NOMO-1 treated with DMSO at 0.1 percent for 48 hours (cell line): ENCODE results near the gene CEACAM21.
A peak's percentile ranks its signal among the peaks of the same experiment; 100 is the strongest.
"Not testable (repeated sequence)": the region's sequence is repeated elsewhere in the genome, so short reads cannot be mapped to it uniquely, and the experiment has no call there.

ENCODE experiments used
- DNase-seq: peaks from one replicate; lab custom pipeline; 2025; ENCODE audit not compliant: unreplicated experiment; lab: John Stamatoyannopoulos, UW

The CEACAM21 gene

DNA sequence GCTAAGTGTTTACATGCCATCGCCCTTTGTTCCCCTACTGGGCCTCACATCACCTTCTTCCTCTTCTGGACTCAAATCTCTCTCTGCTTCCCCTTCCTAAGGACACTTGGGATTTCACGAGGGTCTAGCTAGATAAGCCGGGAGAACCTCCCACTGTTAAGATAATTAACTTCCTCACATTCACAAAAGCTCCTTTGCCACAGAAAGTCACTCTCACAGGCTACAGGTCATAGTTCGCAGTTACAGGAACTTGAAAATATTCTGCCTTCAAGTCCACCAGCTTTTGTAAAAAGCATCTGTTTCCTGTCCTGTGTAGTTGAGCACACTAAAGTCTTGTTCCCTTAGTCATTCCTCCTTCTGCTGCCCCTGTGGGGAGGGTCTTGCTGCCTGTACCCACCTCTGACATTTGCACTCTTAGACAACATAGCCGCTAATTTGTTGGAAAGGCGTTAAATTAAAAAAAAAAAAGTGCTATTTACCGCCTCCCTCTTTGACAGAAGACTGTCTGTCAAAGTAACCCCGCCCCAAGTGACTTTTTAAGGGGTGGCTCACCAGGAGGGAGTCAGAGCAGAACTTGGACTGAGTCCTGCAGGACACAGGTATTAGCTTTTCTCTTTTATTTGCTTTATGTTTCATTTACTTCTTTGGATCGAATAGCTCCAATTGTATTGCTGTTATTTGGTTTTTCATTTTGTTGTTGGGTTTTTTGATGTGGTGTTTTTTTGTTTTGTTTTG lies 26.8 kb upstream of the CEACAM21 start:
- DNase-seq = peak; percentile 90

DNA sequence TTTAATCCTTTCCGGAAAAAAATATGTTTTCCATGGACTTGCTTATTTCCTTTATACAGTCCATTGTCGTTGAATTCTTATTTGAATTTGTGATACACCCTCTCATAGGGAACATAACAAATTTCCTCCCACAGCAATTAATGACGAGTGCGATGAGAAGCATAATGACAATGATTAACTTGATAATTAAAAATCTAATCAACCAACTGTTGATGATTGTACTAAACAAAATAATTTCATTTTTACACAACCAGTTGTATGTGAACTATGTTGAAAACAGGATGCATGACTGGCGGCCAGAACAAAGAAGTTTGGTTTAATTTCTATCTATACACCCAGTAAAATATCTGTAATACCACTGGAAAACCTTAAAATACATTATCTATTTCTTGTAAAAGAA lies 26.1 kb upstream of the CEACAM21 start:
- DNase-seq = no peak

DNA sequence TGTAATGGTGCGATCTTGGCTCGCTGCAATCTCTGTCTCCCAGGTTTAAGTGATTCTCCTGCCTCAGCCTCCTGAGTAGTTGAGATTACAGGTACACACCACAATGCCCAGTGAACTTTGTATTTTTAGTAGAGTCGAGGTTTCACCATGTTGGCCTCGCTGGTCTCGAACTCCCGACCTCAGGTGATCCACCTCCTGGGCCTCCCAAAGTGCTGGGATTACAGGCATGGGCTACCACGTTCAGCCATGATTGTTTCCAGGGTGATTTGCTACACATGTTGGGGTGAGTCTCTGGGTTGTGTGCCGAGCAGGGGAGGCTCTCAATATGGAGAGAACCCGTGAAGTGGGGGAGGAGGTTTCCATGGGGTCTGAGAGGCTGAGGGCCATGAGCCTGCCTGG lies 24.8 kb upstream of the CEACAM21 start:
- DNase-seq = no peak

DNA sequence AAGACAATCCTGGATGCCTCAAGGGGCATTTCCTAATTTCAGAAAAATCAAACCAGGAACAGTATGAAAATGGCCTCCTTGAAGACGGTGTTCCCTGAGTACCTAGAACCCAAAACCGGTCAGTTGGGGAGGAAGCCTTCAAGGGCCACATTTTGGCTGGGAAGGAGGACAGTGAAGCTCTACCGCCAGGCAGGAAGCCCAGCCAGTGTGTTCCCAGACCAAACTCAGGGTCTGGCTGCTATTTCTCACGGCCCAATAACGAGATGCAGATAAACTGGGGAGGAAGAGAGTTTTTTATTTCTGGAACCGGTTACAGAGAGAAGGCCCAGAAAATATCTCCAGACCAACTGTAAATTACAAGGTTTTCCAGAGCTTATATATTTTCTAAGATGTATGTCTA lies 24.3 kb upstream of the CEACAM21 start:
- DNase-seq = no peak

DNA sequence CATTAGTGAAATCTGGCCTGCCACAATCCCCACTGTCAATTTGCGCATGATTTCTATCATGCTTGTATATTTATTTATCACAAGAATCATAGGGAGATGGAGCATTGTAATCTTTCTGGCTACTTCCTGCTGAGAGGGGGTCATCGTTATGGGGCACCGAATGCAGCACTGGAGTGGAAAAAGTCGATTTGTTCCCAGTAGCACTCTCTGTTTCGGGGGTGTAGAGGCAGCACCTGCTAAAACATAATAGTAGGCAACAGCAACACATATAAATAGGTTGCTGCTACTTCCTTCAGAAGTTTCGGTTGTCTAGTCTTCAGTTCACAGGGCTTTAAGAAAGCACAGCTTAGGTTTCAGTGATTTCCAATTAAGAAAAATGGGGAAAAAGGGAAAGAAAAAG lies 23.4 kb upstream of the CEACAM21 start:
- peak; percentile 42 for DNase-seq

DNA sequence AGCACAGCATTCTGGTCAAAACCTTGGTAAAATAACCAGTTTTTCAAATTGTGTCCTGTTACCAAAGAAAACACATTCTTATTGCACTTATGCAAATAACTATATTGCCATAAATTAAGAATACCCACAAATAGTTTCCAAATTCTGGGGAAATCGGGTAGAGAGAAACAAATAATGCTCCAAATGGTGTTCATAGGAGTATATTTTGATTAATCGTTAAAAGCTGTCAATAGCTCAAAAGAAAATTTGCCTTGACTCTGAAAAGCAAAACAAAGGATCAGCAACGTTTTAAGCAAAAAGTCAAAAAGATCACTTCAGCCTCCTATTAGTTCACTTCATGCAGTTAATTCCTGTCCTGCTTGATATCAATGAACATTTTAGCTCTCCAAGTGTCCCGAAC lies 22.2 kb upstream of the CEACAM21 start:
- no peak for DNase-seq

DNA sequence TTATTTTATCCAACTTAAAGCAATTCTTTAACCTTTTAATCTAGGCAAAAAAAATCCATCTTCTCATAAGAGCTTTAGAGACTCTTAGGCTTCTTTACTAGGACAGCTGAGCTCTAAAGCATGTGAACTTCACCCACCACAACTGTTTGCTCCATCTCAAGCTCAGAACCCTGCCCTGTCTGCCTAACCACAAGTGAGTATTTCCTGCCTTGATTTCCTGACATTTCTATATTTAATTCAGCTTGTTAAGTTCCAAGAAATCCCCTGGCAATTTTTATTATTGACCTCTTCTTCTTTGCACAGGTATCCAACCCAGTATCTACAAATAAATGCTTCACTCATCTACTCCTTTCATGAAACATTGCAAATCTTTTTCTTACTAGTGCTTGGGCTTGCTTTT lies 21.1 kb upstream of the CEACAM21 start:
- DNase-seq = peak; percentile 29

DNA sequence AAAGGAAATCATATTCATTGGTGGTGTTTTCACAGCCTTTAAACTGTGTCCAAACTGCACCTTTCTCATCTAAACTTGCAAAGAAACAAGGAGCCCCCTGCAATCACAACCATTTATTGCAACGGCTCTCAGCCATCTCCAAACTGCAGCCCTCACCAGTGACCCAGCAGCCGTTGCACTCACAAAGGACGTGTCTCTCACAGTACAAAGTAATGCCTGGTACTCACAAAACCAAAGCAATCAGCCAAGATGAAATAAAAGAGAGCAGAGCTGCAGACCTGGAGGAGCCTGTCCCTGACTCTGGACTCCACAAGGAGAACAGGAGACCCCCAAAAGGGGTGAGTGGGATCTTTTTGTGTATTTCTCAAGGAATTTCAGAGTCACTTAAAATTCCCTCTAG lies 20.2 kb upstream of the CEACAM21 start:
- no peak for DNase-seq

DNA sequence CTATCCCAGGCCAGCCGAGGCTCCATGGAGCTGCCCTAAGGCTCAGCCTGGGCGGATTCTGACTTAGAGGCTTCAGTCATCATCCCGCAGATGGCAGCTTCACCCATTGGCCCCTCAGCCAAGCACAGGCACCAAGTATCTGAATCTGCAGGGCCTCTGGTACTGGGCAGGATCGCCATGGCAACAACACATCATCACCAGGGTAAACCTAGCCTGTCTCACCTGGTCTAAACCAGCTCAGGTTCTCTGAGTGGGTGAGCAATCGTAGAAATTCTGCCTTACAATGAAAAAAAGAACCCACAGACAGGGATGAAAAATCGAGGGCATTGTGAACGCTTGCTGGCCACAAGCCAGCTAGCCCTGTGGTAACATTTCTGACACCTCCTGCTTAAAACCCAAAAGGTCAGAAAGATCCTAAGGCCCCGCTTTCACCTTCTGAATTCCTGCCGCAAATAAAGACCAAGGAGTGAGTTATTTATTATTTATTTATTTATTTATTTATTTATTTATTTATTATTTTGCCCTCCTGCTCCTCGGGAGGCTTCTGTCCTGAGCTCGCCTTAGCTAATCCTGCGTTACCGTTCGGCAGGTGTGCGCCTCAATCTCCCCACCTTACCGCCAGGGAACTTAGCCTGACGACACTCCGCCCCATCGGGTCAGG lies 12.0 kb upstream of the CEACAM21 start:
- no peak for DNase-seq

DNA sequence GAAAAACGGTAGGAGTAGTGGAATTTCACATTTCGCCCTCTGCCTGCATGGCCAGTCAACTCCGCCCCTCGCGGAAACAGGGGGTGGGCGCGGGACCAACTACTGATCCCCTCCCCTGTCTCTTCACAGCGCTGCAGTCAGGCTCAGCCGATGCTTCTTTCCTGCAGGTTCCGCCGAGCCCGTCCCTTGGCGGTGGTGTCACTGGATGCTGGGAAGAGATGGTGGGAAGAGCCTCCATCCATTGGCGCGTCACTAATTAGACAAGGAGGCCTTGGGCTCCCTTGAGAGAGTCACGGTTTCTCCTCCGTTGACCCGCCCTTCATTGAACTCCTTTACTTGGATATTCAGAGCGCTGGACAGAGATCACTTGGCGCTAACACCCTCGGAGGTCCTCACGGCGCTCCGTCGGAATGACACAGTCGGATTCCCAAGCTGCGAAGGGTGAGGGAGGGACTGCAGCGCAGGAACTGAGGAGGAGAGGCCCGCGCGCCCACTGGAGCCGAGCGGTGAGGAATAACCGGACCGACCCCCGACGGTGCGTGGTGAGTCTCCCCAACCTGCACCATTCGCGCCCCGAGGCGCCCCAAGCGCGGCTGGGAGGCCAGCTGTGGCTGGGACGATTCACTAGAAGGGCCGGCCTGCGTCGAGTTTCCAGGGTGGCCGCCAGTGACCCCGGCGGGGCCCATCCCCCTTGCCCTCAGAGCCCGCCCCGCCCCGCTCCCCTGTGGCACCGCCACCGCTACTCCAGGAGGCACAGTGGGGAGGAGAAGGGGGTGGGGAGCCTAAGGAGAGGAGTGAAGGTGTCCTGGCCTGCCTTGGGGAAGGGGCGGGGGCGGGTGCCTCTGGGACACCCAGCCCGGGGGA lies 11.2 kb upstream of the CEACAM21 start:
- DNase-seq = peak; percentile 14

DNA sequence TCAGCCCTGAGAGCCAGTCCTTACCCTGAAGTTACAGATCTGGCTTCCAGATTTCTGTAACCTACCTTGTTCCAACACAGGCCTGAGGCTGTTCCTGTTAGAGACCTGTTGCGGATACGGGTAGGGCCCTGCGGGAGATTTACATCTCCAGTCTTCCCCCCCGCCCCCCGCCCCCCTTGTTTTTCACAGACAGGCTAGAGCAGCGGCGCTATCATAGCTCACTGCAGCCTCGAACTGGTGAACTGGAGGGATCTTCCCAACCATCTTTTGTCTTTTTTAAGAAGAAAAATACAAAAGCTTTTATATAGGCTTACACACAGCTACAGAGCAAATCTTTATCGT lies 10.6 kb upstream of the CEACAM21 start:
- DNase-seq = no peak

DNA sequence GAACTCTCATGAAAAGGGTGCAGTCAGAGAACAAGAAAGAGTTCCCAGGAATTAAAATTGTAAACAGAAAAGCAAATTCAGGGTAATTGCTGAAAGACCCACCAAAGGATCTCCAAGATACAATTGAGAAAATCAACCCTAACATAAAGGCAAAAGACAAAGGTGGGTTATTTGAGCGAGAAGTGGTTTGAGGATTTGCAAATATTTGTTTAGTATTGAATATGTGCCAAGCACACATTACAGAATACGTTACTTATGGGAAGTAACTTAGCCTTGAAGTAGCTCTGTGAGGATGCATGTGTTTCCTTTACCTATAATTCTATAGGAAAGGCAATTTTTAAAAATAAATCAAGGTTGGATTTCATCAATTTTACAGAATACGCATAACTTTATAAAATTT lies 10.0 kb upstream of the CEACAM21 start:
- no peak for DNase-seq

DNA sequence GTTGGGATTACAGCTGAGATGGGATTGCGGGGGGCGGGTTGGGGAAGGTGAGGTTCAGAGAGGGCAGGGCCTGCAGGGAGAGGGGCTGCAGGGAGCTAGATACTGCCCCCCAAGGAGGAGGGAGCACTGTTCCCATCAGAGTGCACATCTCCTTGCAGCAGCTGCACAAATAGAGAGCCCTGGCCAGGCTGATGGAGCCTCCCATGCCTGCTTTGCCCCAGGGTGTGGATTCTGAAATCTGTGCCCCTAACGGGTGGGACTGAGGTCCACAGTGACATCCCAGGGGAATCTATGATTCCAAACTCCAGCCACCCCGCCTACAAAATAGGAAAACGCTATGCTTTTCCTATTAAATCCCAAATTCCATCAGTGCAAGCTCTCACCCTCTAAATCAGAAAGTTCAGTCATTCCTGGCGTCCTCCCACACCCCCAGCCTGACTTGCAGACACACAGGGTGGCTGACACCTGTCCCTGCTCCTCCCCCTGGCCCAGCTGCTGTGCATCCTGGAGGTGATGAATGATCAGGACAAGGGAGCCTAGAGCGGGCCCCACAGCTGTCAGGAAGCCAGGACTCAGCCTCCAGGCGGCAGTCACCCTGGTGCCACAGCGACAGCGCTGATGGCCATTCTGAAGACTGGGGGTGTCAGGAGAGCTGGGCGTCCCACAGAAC lies 6.3 kb upstream of the CEACAM21 start:
- no peak for DNase-seq

DNA sequence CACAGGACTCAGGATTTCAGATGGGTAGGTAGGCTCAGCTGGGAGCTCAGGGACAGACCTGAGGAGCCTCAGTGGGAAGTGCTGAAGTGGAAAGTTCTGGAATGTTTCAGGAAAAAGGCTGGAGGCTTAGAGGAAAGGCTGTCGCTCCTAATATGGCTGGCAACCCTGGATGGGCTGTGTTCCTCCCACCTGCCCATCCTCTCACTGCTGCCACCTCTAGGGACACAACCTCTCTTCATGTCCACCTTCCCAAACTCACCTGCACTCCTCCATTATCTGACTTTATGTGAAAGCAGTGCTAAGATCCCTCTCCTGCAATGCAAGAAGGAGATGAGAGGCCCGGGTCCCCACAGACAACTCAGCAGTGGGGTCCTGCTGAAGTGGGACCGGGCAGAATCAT lies 5.8 kb upstream of the CEACAM21 start:
- DNase-seq = no peak

DNA sequence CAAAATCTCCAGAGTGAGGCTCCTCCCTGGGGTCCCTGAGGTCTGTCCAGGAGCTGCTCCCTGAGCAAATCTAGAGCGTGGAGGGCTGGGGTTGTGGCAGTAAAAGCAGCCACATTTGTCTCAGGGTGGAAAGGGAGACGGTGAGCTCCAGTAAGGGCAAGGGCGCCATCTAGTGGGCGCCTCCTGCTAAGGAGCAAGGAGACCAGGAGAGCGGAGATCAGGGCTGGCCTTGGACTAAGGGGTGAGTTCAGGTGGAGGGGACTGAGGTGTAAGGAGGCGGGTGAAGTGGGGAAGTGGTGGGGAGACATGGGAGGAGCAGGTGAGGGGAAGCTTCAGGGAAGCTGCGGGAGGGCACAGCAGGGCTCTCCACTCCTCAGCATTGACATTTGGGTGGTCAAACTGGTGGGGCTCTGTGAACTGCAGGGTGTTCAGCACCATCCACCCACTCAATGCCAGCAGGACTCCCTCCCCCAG lies 5.3 kb upstream of the CEACAM21 start:
- DNase-seq = peak; percentile 75

DNA sequence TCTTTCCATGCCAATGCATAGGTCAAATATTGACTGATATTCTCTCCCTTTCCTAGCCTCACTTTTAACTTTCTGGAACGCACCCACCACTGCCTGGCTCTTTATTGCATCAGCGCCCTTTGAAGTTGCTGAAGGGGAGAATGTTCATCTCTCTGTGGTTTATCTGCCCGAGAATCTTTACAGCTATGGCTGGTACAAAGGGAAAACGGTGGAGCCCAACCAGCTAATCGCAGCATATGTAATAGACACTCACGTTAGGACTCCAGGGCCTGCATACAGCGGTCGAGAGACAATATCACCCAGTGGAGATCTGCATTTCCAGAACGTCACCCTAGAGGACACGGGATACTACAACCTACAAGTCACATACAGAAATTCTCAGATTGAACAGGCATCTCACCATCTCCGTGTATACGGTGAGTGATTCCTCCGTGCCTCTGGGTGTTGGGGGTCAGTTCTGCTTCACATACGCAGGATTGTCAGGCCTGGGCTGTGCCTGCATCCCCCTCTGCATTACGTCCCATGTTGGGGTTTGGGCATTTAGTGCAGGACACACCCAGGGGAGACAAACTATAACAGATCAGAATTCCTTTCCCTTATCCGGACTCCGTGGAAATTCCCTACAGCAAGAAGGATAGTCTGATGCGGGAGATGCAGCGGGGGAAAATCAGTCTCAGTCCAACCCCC lies 1.3 kb downstream of the CEACAM21 start:
- no peak for DNase-seq

DNA sequence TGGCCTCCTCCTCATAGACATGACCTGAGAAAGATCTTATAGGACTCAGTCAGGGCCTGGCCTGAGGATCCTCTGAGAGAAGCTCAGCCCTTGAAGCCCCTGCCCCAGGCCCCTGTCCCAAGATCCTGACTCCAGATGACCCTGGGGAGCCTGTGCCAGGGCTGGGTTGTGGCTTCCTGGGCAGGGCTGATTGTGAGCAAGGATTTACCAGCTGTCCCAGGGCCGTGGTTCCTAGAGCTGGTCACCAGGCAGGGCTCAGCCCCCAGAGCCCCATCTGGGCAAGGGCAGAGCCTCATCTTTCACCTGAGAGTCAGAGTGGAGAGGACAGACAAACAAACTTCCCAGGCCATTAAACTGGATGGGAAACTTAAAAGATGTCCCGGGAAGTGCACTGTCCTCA lies 1.9 kb downstream of the CEACAM21 start:
- no peak for DNase-seq

DNA sequence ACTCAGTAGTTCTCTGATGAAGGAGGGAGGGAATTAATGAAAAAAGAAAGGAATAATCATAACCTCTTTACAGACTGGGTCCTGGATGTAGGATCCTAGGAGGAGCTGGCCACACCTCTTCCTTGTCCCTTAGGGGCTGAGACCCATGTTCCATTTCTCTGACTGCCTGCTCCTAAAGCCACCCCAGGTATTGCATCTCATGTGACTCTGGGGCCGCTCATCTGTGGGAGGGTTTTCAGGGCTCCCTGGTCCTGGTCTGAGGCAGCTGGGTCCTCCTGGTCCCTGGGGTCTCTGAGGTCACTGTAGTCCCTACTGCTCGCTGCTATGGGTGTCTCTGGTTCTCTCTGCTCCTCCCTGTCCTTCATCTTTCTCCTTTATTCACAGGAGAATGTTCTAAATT lies 2.9 kb downstream of the CEACAM21 start:
- no peak for DNase-seq

DNA sequence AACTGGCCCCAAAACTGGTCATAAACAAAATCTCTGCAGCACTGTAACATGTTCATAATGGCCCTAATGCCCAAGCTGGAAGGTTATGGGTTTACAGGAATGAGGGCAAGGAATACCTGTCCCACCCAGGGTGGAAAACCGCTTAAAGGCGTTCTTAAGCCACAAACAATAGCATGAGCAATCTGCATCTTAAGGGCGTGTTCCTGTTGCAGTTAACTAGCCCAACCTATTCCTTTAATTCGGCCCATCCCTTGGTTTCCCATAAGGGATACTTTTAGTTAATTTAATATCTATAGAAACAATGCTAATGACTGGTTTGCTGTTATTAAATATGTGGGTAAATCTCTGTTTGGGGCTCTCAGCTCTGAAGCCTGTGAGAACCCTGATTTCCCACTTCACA lies 5.1 kb downstream of the CEACAM21 start:
- DNase-seq = not testable (repeated sequence)

DNA sequence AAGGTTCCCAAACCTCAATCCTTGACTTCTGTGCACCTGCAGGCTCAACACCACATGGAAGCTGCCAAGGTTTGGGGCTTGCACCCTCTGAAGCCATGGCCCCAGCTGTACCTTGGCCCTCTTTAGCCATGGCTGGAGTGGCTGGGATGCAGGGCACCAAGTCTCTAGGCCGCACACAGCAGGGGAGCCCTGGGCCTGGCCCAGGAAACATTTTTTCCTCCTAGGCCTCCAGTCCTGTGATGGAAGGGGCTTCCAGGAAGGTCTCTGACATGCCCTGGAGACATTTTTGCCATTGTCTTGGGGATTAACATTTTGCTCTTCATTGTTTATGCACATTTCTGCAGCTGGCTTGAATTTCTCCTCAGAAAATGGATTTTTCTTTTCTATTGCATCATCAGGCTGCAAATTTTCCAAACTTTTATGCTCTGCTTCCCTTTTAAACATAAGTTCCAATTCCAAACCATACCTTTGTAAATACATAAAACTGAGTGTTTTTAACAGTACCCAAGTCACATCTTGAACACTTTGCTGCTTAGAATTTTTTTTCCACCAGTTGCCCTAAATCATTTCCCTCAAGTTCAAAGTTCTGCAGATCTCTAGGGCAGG lies 6.7 kb downstream of the CEACAM21 start:
- DNase-seq = not testable (repeated sequence)
